HUES48 (cell line): ENCODE data around the gene DUSP3.

Experiments used
- H3K27ac ChIP-seq: one replicate; pipeline ENCODE4 v1.7.0; 2013; ENCODE audit warnings: low read depth, low read length, inconsistent platforms
- H3K27me3 ChIP-seq: 2 replicates; pipeline ENCODE4 v1.6.1; 2013; ENCODE audit warnings: mild to moderate bottlenecking, low read length; ENCODE audit not compliant: control insufficient read depth, insufficient read depth
- H3K36me3 ChIP-seq: 2 replicates; pipeline ENCODE4 v1.6.1; 2013; ENCODE audit warnings: low read length; ENCODE audit not compliant: control insufficient read depth, insufficient read depth
- H3K4me1 ChIP-seq: 2 replicates; pipeline ENCODE4 v1.6.1; 2013; ENCODE audit warnings: mild to moderate bottlenecking, low read length; ENCODE audit not compliant: control insufficient read depth, insufficient read depth
- H3K4me3 ChIP-seq: 2 replicates; pipeline ENCODE4 v1.5.1; 2013; ENCODE audit warnings: mild to moderate bottlenecking, low read depth, low read length
- H3K9ac ChIP-seq: 2 replicates; pipeline ENCODE4 v1.6.1; 2013; ENCODE audit warnings: mild to moderate bottlenecking, low read depth, low read length, moderate library complexity
- H3K9me3 ChIP-seq: 2 replicates; pipeline ENCODE4 v1.6.1; 2013; ENCODE audit warnings: low read length; ENCODE audit not compliant: control insufficient read depth, insufficient read depth

The DUSP3 gene

DNA sequence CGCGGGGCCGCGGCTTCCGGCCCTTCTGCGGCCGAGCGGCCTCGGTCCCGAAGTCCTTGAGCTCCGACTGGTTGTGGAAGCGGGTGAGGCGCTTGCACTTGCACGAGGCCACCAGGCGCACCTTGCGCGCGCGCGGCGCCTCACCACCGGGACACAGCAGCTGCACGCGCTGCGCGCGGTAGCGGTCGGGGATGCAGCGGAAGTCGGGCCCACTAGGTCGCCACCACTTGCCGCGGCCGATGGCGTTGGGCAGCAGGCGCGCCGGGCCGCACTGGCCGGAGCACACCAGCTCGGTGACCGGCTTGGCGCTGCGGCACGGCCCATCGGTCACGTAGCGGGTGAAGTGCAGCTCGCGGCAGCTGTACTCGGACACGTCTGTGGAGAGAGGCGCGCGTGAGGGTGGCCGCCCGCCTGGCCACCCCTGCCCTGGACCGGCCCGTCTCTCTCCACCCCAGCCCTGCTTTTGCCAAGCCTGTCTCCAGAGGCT, 23.3 kb downstream of the DUSP3 start:
- no peak overlapping the region for H3K9ac ChIP-seq
- peak overlapping the region; percentile 45 for H3K4me3 ChIP-seq
- no peaks in the 10 kb centered on the region for H3K36me3 ChIP-seq

DNA sequence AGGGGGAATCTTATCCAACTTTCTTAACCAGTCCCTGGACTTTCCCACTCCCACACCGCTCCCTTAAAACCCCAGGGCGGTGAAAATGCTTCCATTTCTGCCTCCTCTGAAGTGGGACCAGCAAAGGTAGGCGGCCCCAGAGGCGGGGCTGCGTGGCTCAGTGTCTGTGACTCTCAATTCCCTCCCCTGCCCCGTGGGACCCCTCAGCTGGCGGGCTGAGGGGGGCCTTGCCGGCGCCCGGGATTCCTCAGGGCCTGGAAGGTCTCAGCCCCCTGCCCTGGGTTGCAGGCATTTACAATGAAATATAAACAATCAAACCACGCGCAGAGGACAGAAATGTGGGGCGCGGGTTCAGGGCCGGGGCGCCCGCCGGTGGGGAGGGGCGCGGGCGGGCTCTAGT, 23.8 kb downstream of the DUSP3 start:
- Histone ChIP-seq H3K36me3 (no peaks in the 10 kb centered on the region), H3K27ac (no peak overlapping the region), H3K4me1 (peaks cover 6% of the 10 kb centered on the region), H3K9ac (no peak overlapping the region), H3K9me3 (no peaks in the 10 kb centered on the region), H3K4me3 (peak overlapping the region; percentile 45), H3K27me3 (peaks cover 37% of the 10 kb centered on the region)

More for the DNA sequence above, 23.3 kb downstream of the DUSP3 start:
- Histone ChIP-seq H3K27ac (no peak overlapping the region), H3K9me3 (no peaks in the 10 kb centered on the region), H3K4me1 (peaks cover 9% of the 10 kb centered on the region), H3K27me3 (peaks cover 37% of the 10 kb centered on the region)

DNA sequence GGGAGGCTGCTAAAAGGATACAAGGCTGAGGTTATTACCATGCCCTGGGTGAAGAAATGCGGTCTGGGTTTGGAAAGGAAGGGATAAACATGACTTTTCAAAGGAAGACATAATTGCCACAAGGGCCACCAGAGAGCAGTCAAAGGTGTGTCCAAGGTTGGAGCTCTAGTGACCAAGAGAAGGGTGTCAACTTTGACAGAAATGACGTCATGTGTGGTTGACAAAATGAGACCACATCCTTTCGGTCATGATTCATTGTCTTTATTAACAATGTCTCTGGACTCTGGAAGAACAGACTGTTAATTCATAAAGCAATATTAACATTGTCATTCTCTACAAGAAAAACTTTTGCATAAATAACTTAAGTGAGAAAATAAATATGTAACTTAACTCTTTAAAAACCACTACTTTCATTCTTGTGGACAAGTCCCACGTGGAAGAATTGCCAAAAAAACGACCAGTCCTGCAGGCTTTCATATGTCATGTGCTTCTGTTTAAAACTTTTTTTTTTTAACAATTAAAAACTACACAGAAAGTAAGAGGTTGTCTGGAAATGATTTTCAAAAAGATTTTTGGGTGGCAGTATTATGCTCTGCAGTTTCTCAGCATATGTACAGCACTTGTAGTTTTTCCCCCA, 25.2 kb downstream of the DUSP3 start:
- H3K27ac ChIP-seq = no peak overlapping the region
- peaks cover 34% of the 10 kb centered on the region for H3K27me3 ChIP-seq
- no peaks in the 10 kb centered on the region; the same call in 1 of the 2 replicates for H3K4me1 ChIP-seq
- H3K9ac ChIP-seq = no peak overlapping the region
- no peak overlapping the region for H3K4me3 ChIP-seq
- no peaks in the 10 kb centered on the region for H3K9me3 ChIP-seq
- no peaks in the 10 kb centered on the region for H3K36me3 ChIP-seq

DNA sequence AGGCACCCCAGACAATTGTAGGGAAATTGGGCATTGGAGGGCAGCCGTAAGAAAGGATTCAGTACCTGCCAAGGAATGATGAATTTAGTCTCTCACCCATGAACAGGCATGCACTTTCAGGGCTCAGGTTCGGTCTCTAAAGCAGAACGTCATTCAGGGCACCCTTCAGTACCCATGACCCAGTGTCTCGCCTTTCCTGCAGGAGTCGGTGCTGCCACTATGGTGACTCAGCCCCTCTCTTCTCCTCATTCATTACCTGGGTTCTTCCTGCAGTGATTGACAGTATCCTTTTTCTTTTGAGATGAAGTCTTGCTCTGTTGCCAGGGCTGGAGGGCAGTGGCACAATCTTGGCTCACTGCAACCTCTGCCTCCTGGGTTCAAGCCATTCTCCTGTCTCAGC, 28.6 kb downstream of the DUSP3 start:
- H3K4me3 ChIP-seq = no peak overlapping the region
- no peak overlapping the region for H3K9ac ChIP-seq

DNA sequence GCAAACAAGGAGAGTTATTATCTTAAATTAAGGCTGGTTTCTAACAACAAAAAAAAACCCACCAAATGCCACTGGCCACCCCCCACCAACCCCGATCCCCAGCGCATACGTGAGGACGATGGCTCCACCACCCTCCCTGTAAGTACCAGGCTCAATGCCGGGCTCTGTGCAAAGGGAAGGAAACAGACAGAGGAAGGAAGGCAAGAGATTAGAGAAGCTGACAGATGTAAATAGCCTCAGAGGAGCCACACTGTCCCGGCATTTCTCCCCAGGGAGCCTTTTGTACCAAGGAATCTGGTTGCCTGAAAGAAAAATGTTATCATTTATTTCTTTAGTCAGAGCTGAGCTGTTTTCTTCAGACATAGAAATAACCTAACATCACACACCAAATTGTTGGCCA, 33.2 kb downstream of the DUSP3 start:
- H3K27ac ChIP-seq = no peak overlapping the region
- H3K36me3 ChIP-seq = no peaks in the 10 kb centered on the region
- no peaks in the 10 kb centered on the region for H3K27me3 ChIP-seq

More for the DNA sequence above, 28.6 kb downstream of the DUSP3 start:
- Histone ChIP-seq H3K4me1 (peaks cover 10% of the 10 kb centered on the region), H3K36me3 (no peaks in the 10 kb centered on the region), H3K9me3 (no peaks in the 10 kb centered on the region), H3K27me3 (peaks cover 12% of the 10 kb centered on the region), H3K27ac (no peak overlapping the region)

DNA sequence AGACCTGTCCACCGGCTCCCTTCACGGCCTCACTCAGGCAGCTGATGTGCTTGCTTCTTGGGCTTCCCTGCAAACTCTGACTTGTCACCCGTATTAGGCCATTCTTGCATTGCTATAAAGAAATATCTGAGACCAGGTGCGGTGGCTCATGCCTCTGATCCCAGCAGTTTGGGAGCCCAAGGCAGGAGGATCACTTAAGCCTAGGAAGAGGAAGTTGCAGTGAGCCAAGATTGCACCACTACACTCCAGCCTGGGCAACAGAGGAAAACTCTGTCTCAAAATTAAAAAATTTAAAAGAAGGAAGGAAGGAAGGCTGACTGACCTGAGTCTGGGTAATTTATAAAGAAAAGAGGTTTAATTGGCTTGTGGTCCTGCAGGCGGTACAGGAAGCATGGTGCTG, 37.1 kb downstream of the DUSP3 start:
- no peaks in the 10 kb centered on the region for H3K9me3 ChIP-seq
- H3K4me3 ChIP-seq = no peak overlapping the region
- H3K4me1 ChIP-seq = peaks cover 17% of the 10 kb centered on the region
- H3K9ac ChIP-seq = no peak overlapping the region
- no peak overlapping the region for H3K27ac ChIP-seq
- no peaks in the 10 kb centered on the region for H3K36me3 ChIP-seq
- H3K27me3 ChIP-seq = no peaks in the 10 kb centered on the region

More for the DNA sequence above, 33.2 kb downstream of the DUSP3 start:
- H3K4me1 ChIP-seq = peaks cover 10% of the 10 kb centered on the region
- H3K9ac ChIP-seq = no peak overlapping the region
- H3K9me3 ChIP-seq = no peaks in the 10 kb centered on the region
- no peak overlapping the region for H3K4me3 ChIP-seq

DNA sequence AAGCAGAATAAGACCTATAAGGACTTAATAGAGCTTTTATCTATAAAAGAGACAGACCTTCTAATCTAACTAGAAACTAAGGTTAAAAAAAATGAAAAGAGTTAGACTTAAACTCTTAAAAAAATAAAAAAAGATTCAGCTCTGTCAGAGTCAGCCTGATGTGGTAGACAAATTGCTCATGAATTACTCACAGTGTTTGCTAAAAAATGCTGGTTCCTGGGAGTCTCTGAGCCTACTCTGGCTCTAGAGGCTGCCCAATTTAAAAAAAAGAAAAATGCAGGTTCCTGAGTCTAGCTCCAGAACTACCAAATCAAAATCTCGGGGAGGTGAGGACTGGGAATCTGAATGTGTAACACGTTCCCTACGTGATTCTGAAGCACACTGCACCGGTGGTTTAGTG, 38.2 kb downstream of the DUSP3 start:
- Histone ChIP-seq H3K9me3 (no peaks in the 10 kb centered on the region), H3K4me1 (peaks cover 19% of the 10 kb centered on the region), H3K27me3 (no peaks in the 10 kb centered on the region), H3K36me3 (no peaks in the 10 kb centered on the region), H3K4me3 (no peak overlapping the region), H3K27ac (no peak overlapping the region), H3K9ac (no peak overlapping the region)

DNA sequence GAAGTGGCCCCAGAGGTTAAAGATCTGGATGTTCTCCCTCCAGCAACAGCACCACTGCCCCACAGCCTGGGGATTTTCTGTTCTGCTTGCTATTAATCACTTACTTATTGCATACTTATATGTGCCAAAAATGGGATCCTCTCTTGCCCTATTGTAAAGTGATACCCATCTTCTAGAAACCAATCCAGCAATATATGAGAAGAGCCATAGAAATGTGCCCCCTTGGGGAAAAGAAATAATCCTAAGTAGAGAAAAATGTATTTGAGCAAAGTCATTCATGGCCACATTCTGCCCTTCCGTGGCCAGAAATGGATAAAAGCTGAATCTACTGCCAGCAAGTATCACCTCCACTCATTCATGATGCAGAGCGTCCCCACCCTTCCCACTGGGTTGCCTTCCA, 41.1 kb downstream of the DUSP3 start:
- Histone ChIP-seq H3K36me3 (no peaks in the 10 kb centered on the region), H3K9ac (no peak overlapping the region), H3K27ac (no peak overlapping the region), H3K4me3 (no peak overlapping the region), H3K4me1 (peaks cover 15% of the 10 kb centered on the region), H3K9me3 (peaks cover 9% of the 10 kb centered on the region), H3K27me3 (no peaks in the 10 kb centered on the region)

DNA sequence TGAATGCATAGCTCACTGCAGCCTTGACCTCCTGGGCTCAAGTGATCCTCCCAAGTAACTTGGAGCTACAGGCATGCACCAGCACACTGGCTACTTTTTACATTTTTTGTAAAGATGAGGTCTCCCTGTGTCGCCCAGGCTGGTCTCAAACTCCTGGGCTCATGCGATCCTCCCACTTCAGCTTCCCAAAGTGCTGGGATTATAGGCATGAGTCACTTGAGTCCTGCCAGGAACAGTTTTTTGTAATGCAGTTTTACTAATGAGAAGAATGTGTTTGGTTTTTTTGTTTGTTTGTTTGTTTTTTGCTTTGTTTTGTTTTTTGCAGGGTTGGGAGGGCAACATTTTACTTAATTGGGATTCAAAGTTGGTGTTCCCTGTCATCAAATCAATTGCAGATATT, 42.4 kb downstream of the DUSP3 start:
- H3K4me3 ChIP-seq = no peak overlapping the region
- no peaks in the 10 kb centered on the region for H3K36me3 ChIP-seq
- H3K27me3 ChIP-seq = no peaks in the 10 kb centered on the region
- H3K4me1 ChIP-seq = peaks cover 15% of the 10 kb centered on the region
- peak overlapping the region; percentile 85 for H3K27ac ChIP-seq
- H3K9ac ChIP-seq = no peak overlapping the region
- peaks cover 9% of the 10 kb centered on the region for H3K9me3 ChIP-seq

DNA sequence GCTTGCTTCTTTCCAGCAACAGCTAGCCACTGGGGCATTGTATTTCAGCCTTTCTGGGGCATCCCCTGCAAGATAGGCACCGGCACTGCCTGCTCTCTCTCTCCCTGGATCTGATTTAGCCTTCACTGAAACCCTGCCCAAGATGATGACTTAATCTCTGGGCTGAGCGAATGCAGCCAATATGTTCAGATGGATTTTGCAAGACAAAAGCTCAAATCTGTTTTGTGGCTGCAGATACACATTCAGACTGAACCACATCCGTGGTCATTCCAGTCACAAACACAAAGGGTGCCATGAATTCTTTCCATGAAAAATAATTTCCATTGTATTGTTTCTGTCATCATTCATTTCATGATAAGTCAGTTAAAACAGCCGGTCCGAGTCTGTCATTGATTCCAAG, 44.4 kb downstream of the DUSP3 start:
- no peak overlapping the region for H3K9ac ChIP-seq
- no peak overlapping the region for H3K4me3 ChIP-seq
- H3K4me1 ChIP-seq = peaks cover 15% of the 10 kb centered on the region
- H3K9me3 ChIP-seq = peaks cover 9% of the 10 kb centered on the region
- H3K27me3 ChIP-seq = no peaks in the 10 kb centered on the region
- H3K36me3 ChIP-seq = no peaks in the 10 kb centered on the region
- H3K27ac ChIP-seq = no peak overlapping the region

DNA sequence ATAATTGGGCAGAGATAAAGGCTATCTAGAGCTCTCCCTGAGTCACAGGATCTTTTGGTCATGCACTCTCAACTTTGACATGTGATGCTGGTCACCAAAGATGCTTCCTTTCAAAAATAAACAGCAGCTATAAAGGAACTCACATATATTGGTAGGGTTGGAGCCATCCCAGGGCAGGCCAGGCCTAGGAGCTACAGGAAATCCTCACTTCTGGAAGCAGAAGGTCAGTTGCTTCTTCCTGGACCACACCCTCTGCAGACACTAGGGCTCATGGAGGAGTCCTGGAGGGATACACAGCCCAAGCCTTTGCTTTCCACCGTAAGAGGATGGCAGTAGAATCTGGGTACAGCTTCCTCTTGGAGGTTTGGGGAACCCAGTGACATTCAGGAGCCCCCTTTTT, 44.8 kb downstream of the DUSP3 start:
- Histone ChIP-seq H3K36me3 (no peaks in the 10 kb centered on the region), H3K27me3 (no peaks in the 10 kb centered on the region), H3K4me1 (peaks cover 15% of the 10 kb centered on the region), H3K9me3 (peaks cover 9% of the 10 kb centered on the region), H3K9ac (no peak overlapping the region), H3K4me3 (no peak overlapping the region), H3K27ac (no peak overlapping the region)
